ENCODE data around the gene AASDHPPT. TPM values are rescaled to one million over a fixed set of nuclear protein-coding genes. Genes with fewer than 3 reads are reported as not detected.

AASDHPPT gene
- polyA plus RNA-seq, 4 donors, result 9.8 to 30.7 (median 11.5) TPM

- no peaks in the 10 kb centered on the region for H3K9me3 ChIP-seq (ENCODE audit: control insufficient read depth in 2 of 2, insufficient read depth in 1 of 2, low read depth in 1 of 2, low read length in 1 of 2)
- peaks cover 0 to 2% (median 0%) of the 10 kb centered on the region in 3 donors for H3K27me3 ChIP-seq (ENCODE audit: control insufficient read depth in 3 of 3, insufficient read depth in 3 of 3, low read length in 3 of 3)
- 74 to 78% (median 76%) methylated on average over 2 of the region's 2 CpGs for WGBS, 3 donors
- no peaks in the 10 kb centered on the region for H3K4me1 ChIP-seq (ENCODE audit: control insufficient read depth in 3 of 3, insufficient read depth in 2 of 3, low read depth in 1 of 3, low read length in 2 of 3)
- no peak overlapping the region for H3K4me3 ChIP-seq (ENCODE audit: low read depth in 1 of 3, low read length in 3 of 3)
- H3K36me3 ChIP-seq (ENCODE audit: control insufficient read depth in 3 of 3, insufficient read depth in 2 of 3, low read depth in 1 of 3, low read length in 3 of 3), result no peaks in the 10 kb centered on the region
- no peak for FAIRE-seq
- no peak overlapping the region for H3K27ac ChIP-seq (ENCODE audit: low read depth in 1 of 3, low read length in 2 of 3)
- DNase-seq, result no peak
Observed at GRCh38 chr11:106128740-106129139, 51.3 kb downstream of the AASDHPPT start.

GRCh38 chr11:106131998-106132397 lies 54.5 kb downstream of the AASDHPPT start:
- FAIRE-seq (no peak), DNase-seq (no peak)
- 87 to 96% (median 90%) methylated on average over 2 of the region's 2 CpGs for WGBS, 3 donors
- Histone ChIP-seq H3K4me1 (ENCODE audit: control insufficient read depth in 3 of 3, insufficient read depth in 2 of 3, low read depth in 1 of 3, low read length in 2 of 3) (no peaks in the 10 kb centered on the region), H3K4me3 (ENCODE audit: low read depth in 1 of 3, low read length in 3 of 3) (no peak overlapping the region), H3K27ac (ENCODE audit: low read depth in 1 of 3, low read length in 2 of 3) (no peak overlapping the region), H3K9me3 (ENCODE audit: control insufficient read depth in 2 of 2, insufficient read depth in 1 of 2, low read depth in 1 of 2, low read length in 1 of 2) (no peaks in the 10 kb centered on the region), H3K27me3 (ENCODE audit: control insufficient read depth in 3 of 3, insufficient read depth in 3 of 3, low read length in 3 of 3) (peaks cover 0 to 4% (median 0%) of the 10 kb centered on the region in 3 donors), H3K36me3 (ENCODE audit: control insufficient read depth in 3 of 3, insufficient read depth in 2 of 3, low read depth in 1 of 3, low read length in 3 of 3) (no peaks in the 10 kb centered on the region)

- WGBS, 3 donors, result 74 to 89% (median 79%) methylated on average over 3 of the region's 3 CpGs
- DNase-seq (no peak), FAIRE-seq (no peak)
- H3K36me3 ChIP-seq (ENCODE audit: control insufficient read depth in 3 of 3, insufficient read depth in 2 of 3, low read depth in 1 of 3, low read length in 3 of 3), result no peaks in the 10 kb centered on the region
- H3K4me3 ChIP-seq (ENCODE audit: low read depth in 1 of 3, low read length in 3 of 3), result no peak overlapping the region
- no peak overlapping the region for H3K27ac ChIP-seq (ENCODE audit: low read depth in 1 of 3, low read length in 2 of 3)
- H3K9me3 ChIP-seq (ENCODE audit: control insufficient read depth in 2 of 2, insufficient read depth in 1 of 2, low read depth in 1 of 2, low read length in 1 of 2), result no peaks in the 10 kb centered on the region
- peaks cover 0 to 4% (median 0%) of the 10 kb centered on the region in 3 donors for H3K27me3 ChIP-seq (ENCODE audit: control insufficient read depth in 3 of 3, insufficient read depth in 3 of 3, low read length in 3 of 3)
- H3K4me1 ChIP-seq (ENCODE audit: control insufficient read depth in 3 of 3, insufficient read depth in 2 of 3, low read depth in 1 of 3, low read length in 2 of 3), result no peaks in the 10 kb centered on the region
Observed at GRCh38 chr11:106132582-106133354, 55.3 kb downstream of the AASDHPPT start.

DNA sequence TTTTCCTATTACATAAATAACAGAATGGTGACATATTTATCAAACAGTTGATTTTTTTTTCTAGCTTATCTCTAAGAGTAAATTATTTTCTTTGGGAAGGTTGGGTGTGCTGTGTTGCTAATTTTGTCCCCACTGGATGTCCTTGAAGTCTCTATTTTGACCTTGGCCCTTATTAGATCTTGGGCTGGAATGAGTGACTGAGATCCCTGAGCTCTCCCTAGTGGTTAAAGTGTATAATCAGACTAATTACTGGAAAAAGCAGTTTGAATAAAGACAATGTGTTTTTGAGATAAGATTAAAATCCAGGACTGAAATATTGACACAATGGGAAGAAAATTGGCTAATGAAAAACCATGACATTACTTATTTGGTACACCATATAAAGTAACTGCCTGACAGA lies 56.1 kb downstream of the AASDHPPT start:
- H3K9me3 ChIP-seq (ENCODE audit: control insufficient read depth in 2 of 2, insufficient read depth in 1 of 2, low read depth in 1 of 2, low read length in 1 of 2), result no peaks in the 10 kb centered on the region
- H3K4me1 ChIP-seq (ENCODE audit: control insufficient read depth in 3 of 3, insufficient read depth in 2 of 3, low read depth in 1 of 3, low read length in 2 of 3), result no peaks in the 10 kb centered on the region
- FAIRE-seq (no peak), DNase-seq (no peak)
- H3K27ac ChIP-seq (ENCODE audit: low read depth in 1 of 3, low read length in 2 of 3), result no peak overlapping the region
- no peak overlapping the region for H3K4me3 ChIP-seq (ENCODE audit: low read depth in 1 of 3, low read length in 3 of 3)
- no peaks in the 10 kb centered on the region for H3K36me3 ChIP-seq (ENCODE audit: control insufficient read depth in 3 of 3, insufficient read depth in 2 of 3, low read depth in 1 of 3, low read length in 3 of 3)
- H3K27me3 ChIP-seq (ENCODE audit: control insufficient read depth in 3 of 3, insufficient read depth in 3 of 3, low read length in 3 of 3), result peaks cover 0 to 4% (median 0%) of the 10 kb centered on the region in 3 donors

GRCh38 chr11:106137061-106137460 lies 59.6 kb downstream of the AASDHPPT start:
- peaks cover 0 to 2% of the 10 kb centered on the region in 2 donors for H3K9me3 ChIP-seq (ENCODE audit: control insufficient read depth in 2 of 2, insufficient read depth in 1 of 2, low read depth in 1 of 2, low read length in 1 of 2)
- no peak overlapping the region for H3K4me3 ChIP-seq (ENCODE audit: low read depth in 1 of 3, low read length in 3 of 3)
- H3K36me3 ChIP-seq (ENCODE audit: control insufficient read depth in 3 of 3, insufficient read depth in 2 of 3, low read depth in 1 of 3, low read length in 3 of 3), result no peaks in the 10 kb centered on the region
- H3K4me1 ChIP-seq (ENCODE audit: control insufficient read depth in 3 of 3, insufficient read depth in 2 of 3, low read depth in 1 of 3, low read length in 2 of 3), result no peaks in the 10 kb centered on the region
- FAIRE-seq, result no peak
- no peak for DNase-seq
- H3K27me3 ChIP-seq (ENCODE audit: control insufficient read depth in 3 of 3, insufficient read depth in 3 of 3, low read length in 3 of 3), result peaks cover 0 to 2% (median 0%) of the 10 kb centered on the region in 3 donors
- H3K27ac ChIP-seq (ENCODE audit: low read depth in 1 of 3, low read length in 2 of 3), result no peak overlapping the region

- DNase-seq (no peak), FAIRE-seq (no peak)
- whole genome bisulfite sequencing, 3 donors, result 70 to 90% (median 89%) methylated on average over 1 of the region's 1 CpG
- Histone ChIP-seq H3K4me1 (ENCODE audit: control insufficient read depth in 3 of 3, insufficient read depth in 2 of 3, low read depth in 1 of 3, low read length in 2 of 3) (no peaks in the 10 kb centered on the region), H3K36me3 (ENCODE audit: control insufficient read depth in 3 of 3, insufficient read depth in 2 of 3, low read depth in 1 of 3, low read length in 3 of 3) (no peaks in the 10 kb centered on the region), H3K9me3 (ENCODE audit: control insufficient read depth in 2 of 2, insufficient read depth in 1 of 2, low read depth in 1 of 2, low read length in 1 of 2) (peaks cover 0 to 9% of the 10 kb centered on the region in 2 donors), H3K27ac (ENCODE audit: low read depth in 1 of 3, low read length in 2 of 3) (no peak overlapping the region), H3K4me3 (ENCODE audit: low read depth in 1 of 3, low read length in 3 of 3) (no peak overlapping the region), H3K27me3 (ENCODE audit: control insufficient read depth in 3 of 3, insufficient read depth in 3 of 3, low read length in 3 of 3) (peaks cover 0 to 2% (median 0%) of the 10 kb centered on the region in 3 donors)
Observed at GRCh38 chr11:106137758-106138157, 60.3 kb downstream of the AASDHPPT start.

Other genes starting within 250 kb of the AASDHPPT start
- gene MSANTD4, start 55.4 kb upstream of the AASDHPPT start, polyA plus RNA-seq, result 10 to 100 TPM in 1 of 4 donors, 1 to 10 TPM in 3; 2.7 to 14.1 (median 5.4) TPM
- gene KBTBD3, start 315 bp upstream of the AASDHPPT start, polyA plus RNA-seq, result 1 to 10 TPM; 2.9 to 7.4 (median 3.7) TPM